ENCODE data around the gene TGIF1. TPM values are rescaled to one million over a fixed set of nuclear protein-coding genes. Genes with fewer than 3 reads are reported as not detected.
A peak's percentile ranks its signal among the peaks of the same experiment; 100 is the strongest.
"Not testable (repeated sequence)": the region's sequence is repeated elsewhere in the genome, so short reads cannot be mapped to it uniquely, and the experiment has no call there.

The TGIF1 gene
- 37.1 TPM for polyA plus RNA-seq (ENCODE audit: insufficient read length)

GRCh38 chr18:3450012-3450798 is at the start of gene TGIF1:
Gene TGIF1 (plus strand): TSS chr18:3450172. CDS start chr18:3450490, 318 bp downstream.
- peak; percentile 73 for DNase-seq (ENCODE audit: low read depth)

GRCh38 chr18:3400567-3401296 is 49.2 kb upstream of the TGIF1 start:
- DNase-seq (ENCODE audit: low read depth): no peak

- no peak for DNase-seq (ENCODE audit: low read depth)
These were observed 48.0 kb upstream of the TGIF1 start for GRCh38 chr18:3401669-3402620.

- DNase-seq (ENCODE audit: low read depth): no peak
These were observed 47.0 kb upstream of the TGIF1 start for GRCh38 chr18:3402982-3403451.

GRCh38 chr18:3405713-3406112 is 44.3 kb upstream of the TGIF1 start:
- DNase-seq (ENCODE audit: low read depth): no peak

GRCh38 chr18:3408107-3408506 is 41.9 kb upstream of the TGIF1 start:
- DNase-seq (ENCODE audit: low read depth): no peak

GRCh38 chr18:3409811-3410210 is 40.2 kb upstream of the TGIF1 start:
- no peak for DNase-seq (ENCODE audit: low read depth)

GRCh38 chr18:3410273-3410672 is 39.7 kb upstream of the TGIF1 start:
- no peak for DNase-seq (ENCODE audit: low read depth)

- not testable (repeated sequence) for DNase-seq (ENCODE audit: low read depth)
These were observed 39.1 kb upstream of the TGIF1 start for GRCh38 chr18:3410876-3411275.

- no peak for DNase-seq (ENCODE audit: low read depth)
These were observed 38.6 kb upstream of the TGIF1 start for GRCh38 chr18:3411327-3411726.

- DNase-seq (ENCODE audit: low read depth): no peak
These were observed 38.1 kb upstream of the TGIF1 start for GRCh38 chr18:3411854-3412268.

GRCh38 chr18:3412528-3412927 is 37.4 kb upstream of the TGIF1 start:
- DNase-seq (ENCODE audit: low read depth): not testable (repeated sequence)

- no peak for DNase-seq (ENCODE audit: low read depth)
These were observed 34.9 kb upstream of the TGIF1 start for GRCh38 chr18:3415110-3415509.

GRCh38 chr18:3418083-3418482 is 31.9 kb upstream of the TGIF1 start:
- no peak for DNase-seq (ENCODE audit: low read depth)

GRCh38 chr18:3420919-3421279 is 29.1 kb upstream of the TGIF1 start:
- DNase-seq (ENCODE audit: low read depth): no peak

GRCh38 chr18:3422905-3423304 is 27.1 kb upstream of the TGIF1 start:
- no peak for DNase-seq (ENCODE audit: low read depth)

- no peak for DNase-seq (ENCODE audit: low read depth)
These were observed 25.6 kb upstream of the TGIF1 start for GRCh38 chr18:3424280-3424890.

GRCh38 chr18:3425030-3425429 is 24.9 kb upstream of the TGIF1 start:
- no peak for DNase-seq (ENCODE audit: low read depth)

GRCh38 chr18:3425446-3425845 is 24.5 kb upstream of the TGIF1 start:
- no peak for DNase-seq (ENCODE audit: low read depth)

GRCh38 chr18:3426074-3426473 is 23.9 kb upstream of the TGIF1 start:
- no peak for DNase-seq (ENCODE audit: low read depth)

- no peak for DNase-seq (ENCODE audit: low read depth)
These were observed 22.0 kb upstream of the TGIF1 start for GRCh38 chr18:3427944-3428343.
